Inflammatory macrophage treated with lipopolysaccharide for 4 hours (primary cell): ENCODE data around the gene CENPE.

ENCODE experiments used
- DNase-seq: peaks from one replicate; pipeline ENCODE4 v3.0.0-alpha.2; 2020

Gene CENPE

DNA sequence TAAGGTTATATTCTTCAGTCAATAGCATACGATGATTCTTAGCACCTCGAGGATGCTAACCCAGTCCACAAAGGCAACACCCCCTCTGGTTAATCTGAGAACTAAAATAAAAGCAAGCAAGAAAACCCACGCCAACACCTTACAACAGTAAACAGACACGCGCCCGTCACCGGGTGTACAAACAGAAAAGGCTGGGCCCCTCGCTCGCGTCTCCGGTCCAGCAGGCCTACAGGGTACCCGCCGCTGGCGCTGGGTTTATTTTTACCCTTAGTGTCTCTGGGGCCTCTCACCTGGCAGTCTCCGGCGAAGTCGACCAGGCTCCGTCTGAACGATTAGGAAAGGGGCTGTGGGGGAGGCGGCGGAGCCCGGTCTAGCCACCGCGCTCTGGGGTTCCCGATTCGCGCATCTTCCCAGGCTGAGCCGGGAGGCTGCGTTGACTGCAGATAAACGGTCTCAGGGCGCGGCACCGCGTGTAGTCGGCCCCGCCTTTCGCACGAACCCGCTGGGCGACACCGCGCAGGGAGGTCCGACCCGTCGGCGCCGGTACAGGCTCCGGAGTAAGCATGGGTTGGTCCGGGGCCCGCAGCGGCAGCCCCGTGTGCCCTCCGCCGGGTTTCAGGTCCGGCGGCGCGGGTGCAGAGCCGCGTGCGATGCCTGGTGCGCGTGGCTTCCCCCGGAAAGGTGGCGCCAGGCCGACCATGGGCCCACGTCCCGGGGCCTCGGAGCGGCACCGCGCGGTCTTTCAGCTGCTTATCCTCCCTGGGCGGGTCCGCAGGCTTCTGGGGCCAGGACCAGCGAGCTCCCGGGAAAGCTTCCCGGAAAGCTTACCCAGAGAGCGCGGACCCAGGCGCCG, 122.0 kb downstream of the CENPE start:
- DNase-seq, result peak; percentile 21

DNA sequence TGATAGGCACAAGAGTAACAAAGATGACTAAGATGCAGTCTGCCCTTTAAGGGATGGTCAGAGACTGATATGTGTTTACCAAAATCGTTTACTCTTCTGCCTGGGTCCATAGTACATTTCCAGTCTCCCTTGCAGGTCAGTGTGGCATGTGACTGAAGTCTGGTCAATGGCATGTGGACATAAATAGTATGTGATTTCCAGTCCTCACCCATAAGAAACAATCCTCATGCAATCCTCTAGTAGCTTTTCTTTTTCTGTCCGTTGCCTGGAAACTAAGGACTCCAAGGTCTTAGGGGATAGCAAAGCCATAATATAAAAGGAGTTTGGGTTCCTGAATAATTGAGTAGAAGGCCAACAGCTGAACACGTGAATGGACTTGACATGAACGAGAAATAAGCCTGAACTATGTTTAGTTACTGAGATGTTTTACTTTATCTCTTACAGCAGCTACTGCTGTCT, 122.7 kb downstream of the CENPE start:
- DNase-seq, result no peak

DNA sequence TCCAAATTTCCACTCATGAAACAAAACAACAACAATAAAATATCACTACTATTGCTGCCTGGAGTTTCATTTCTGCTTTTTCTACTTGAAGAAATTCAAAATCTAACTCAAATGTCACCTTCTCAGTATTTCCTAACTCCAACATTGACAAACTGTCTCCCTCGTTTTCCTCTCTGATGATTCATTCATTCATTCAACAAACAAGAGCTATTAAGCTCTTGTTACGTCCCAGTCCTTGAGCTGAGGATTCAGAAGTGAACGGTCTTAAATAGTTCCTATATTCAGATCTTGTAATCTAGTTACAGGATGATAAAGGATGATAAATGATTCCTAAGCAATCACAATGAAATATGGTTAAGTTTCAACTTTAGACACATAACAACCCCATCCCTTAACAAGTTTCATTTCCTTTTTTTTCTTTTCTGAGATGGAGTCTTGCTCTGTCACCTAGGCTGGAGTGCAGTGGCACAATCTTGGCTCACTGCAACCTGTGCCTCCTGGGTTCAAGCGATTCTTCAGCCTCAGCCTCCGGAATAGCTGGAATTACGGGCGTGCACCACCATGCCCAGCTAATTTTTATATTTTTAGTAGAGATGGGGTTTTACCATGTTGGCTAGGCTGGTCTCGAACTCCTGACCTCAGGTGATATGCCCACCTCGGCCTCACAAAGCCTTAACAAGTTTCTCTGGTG, 123.3 kb downstream of the CENPE start:
- peak; percentile 78 for DNase-seq

DNA sequence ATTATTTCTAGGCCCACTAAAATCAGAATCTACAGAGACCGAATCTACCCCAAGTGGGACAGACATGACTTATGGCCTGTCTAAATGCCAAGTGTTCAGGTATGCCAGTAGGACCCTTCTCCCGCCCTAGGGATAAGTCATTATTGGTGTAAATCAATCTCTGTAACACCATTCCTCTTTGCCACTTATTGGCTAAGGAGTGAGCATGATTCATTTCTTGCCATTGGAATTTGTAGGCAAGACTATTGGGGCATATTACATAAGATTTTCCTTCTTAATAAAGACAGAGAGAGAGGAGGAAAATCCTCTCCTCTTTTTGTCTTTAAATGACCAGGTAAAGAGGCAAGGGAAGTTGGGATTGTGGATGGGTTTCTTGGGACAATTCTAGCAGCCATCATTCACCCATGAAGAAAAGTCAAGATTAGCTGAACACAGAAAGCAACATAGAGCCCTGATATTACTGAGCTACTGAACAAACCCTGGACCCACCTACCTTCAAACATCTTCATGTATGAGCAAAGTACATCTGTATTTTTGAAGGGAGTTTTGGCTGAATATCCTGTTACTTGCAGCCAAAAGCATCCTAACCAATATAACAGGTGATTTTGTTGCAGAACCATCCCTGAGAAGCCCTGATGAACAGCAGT, 124.2 kb downstream of the CENPE start:
- DNase-seq, result no peak

DNA sequence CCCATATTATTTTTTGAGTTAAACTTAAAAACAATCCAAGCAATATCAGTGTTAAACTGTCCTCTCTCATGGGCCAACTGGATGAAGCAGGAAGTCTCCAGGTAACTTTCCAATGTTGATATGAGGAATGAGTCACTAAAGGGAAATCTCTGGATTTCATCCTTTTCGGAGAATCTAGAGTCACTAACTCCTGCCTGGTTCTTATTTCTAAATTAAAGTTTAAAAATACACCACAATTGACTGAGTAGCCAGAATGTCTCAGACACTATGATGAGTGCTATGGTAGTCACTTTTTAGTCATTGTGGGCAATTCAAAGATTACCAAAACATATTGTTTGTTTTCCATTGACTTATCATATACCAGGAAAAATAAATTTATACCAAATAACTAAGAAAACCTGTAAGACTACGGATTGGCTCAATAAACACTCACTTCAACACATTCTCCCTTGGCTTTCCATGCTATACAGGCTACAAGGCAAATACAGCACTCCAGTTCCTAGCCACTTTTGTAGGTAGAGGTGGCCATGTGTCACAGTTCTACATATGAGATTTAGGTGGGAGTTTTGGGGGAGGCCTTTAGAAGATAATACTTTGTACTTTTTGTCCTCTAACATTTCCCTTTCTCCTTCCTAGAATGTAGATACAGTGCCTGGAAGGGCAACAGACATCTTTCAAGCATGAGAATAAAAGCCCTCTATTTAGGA, 130.1 kb downstream of the CENPE start:
- DNase-seq, result no peak

DNA sequence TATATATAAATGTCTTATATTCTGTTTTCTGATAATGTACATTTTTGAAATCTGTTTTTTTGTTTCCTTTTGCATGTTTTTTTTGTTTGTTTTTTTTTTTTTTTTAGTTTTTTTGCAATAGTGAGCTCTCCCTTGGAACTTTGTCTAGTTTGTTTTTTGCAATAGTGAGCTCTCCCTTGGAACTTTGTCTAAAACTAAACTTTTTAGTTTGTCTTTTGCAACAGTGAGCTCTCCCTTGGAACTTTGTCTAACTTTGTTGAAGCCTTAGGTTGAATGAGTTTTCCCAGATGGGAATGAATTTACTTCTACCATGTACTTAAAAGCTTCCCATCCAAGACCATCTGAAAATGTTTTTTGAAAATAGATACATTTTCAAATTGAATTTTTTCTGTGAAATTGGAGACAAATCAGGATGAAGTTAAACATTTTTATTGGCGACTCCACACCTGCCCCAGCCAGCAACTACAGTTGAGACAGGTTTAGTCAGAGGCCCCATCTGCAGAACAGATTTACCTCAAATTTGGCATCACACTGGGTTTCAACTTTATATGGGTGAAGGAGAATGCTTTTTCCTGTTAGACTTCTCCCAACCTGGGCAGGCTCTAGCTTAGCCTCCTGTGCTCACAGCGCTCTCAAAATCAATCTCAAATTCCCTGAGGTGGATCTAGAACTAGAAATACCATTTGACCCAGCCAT, 137.5 kb downstream of the CENPE start:
- no peak for DNase-seq
